HG03354 (cell line): ENCODE data around the gene AKAP9.

ENCODE experiments used
- ATAC-seq: cut with Tn5 transposase; IDR thresholded peaks from one replicate; pipeline ENCODE4 v1.9.1; 2021; ENCODE audit warnings: mild to moderate bottlenecking; ENCODE audit not compliant: unreplicated experiment, poor library complexity, severe bottlenecking

Gene AKAP9

GRCh38 chr7:92158660-92159575 is 218.3 kb downstream of the AKAP9 start:
- ATAC-seq = peak; percentile 94
